Retina (tissue), 1 donor: ENCODE results near the gene PTTG1IP.

Experiments used
- DNase-seq: peaks from one replicate; pipeline ENCODE4 v3.0.0-alpha.2; 2016

PTTG1IP gene

DNA sequence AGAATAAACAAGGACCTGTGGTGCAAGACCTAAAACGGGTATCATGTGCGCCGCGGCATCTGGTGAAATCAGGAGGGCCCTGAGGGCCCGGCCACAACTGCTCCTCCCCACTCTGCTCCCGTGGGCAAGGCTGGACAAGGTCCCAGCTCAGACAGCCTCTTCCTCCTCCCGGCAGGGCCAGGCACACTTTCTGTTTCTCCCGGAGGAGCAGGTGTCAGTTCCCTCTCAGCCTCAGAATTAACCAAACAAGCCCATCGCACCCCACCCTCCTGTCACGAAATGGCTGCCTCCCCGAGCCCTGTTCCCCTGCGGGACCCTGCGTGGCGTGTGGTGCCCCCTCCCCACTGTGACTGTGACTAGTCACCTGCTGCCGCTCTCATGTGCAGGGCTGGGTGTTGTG, 15.2 kb downstream of the PTTG1IP start:
- DNase-seq: no peak

- DNase-seq: no peak
These were observed 16.2 kb downstream of the PTTG1IP start for GRCh38 chr21:44857127-44857892.

GRCh38 chr21:44856131-44856530, 17.4 kb downstream of the PTTG1IP start:
- DNase-seq: no peak

GRCh38 chr21:44855572-44855971, 17.9 kb downstream of the PTTG1IP start:
- no peak for DNase-seq

- no peak for DNase-seq
These were observed 18.6 kb downstream of the PTTG1IP start for GRCh38 chr21:44854664-44855446.

- no peak for DNase-seq
These were observed 19.2 kb downstream of the PTTG1IP start for GRCh38 chr21:44854391-44854663.

GRCh38 chr21:44853601-44854390, 19.7 kb downstream of the PTTG1IP start:
- DNase-seq: no peak

- no peak for DNase-seq
These were observed 22.4 kb downstream of the PTTG1IP start for GRCh38 chr21:44850905-44851657.

GRCh38 chr21:44850208-44850800, 23.2 kb downstream of the PTTG1IP start:
- no peak for DNase-seq

- DNase-seq: no peak
These were observed 23.8 kb downstream of the PTTG1IP start for GRCh38 chr21:44849616-44850130.

- DNase-seq: no peak
These were observed 24.5 kb downstream of the PTTG1IP start for GRCh38 chr21:44848821-44849521.

DNA sequence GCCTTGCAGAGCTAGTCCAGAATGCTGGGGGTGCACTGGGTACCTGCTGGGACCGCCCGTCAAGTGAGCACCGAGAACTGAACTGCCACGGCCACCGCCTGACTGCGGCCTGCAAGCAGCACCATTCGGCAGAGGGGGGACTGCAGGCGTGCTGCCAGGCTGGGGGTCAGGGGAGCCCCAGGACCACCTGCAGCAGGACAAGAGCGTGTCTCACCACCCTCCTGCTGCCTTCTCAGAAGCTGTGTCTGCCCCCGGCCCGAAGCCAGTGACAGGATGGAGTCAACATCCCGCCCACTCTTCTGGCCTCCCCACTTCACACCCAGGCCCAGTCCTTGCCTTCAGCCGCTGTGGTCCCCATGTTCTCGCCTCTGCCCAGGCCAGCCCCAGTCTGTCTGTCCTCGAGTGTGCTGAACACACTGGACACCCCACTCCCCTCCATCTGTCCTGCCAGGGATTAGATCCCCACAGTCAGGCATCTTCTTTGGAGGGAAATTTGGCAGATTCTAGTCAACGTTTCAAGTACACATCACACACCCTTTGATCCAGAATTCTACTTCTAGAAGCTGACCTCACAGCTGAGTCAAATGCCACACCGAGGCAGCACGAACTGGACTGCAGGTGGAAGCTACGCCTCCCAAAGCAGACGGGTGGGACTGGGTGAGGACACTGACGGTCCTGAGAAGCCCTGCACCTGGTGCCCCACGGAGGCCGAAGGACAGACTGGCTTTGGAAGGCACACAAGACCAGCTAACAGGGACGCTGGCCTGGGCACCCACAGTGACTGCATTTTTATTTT, 26.0 kb downstream of the PTTG1IP start:
- no peak for DNase-seq

GRCh38 chr21:44846485-44847260, 26.8 kb downstream of the PTTG1IP start:
- DNase-seq: peak; percentile 55

- no peak for DNase-seq
These were observed 27.3 kb downstream of the PTTG1IP start for GRCh38 chr21:44846224-44846484.

- DNase-seq: peak; percentile 83
These were observed 27.9 kb downstream of the PTTG1IP start for GRCh38 chr21:44845418-44846223.

DNA sequence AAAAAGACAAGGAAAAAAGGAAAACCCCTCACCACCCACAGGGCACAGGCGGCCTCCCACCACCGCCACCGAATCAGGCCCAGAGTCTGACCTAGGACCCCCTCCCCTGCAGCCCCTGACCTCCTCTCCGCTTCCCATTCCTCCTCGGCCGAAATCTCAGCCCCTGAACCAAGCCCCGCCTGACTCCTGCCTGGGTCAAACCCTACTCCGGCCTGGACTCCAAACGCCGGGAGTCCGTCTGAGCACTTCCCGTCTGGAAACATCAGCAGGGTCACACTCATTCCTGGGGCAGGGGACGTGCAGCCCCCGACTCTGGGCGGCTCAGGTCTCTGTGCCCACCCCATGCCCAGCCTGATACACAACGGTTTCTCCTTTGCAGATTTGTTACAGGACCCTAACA, 29.2 kb downstream of the PTTG1IP start:
- DNase-seq: peak; percentile 34

GRCh38 chr21:44842721-44843445, 30.6 kb downstream of the PTTG1IP start:
- no peak for DNase-seq

DNA sequence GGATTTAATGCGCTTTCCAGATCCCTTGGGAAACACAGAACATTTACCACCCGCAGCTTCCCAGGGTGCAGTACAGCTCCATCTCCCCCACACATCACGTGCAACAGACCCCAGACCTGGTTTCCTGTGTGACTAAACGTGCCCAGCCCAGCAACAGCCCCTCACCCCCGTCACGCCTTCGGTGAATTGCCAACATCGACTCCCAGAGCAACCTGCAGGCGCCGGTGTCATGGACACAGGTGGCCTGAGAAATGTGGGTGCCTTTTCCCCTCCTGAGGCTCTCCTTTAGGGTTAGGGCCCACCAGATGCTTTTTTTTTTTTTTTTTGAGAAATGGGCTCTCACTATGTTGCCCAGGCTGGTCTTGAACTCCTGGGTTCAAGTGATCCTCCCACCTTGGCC, 31.4 kb downstream of the PTTG1IP start:
- no peak for DNase-seq

- no peak for DNase-seq
These were observed 32.7 kb downstream of the PTTG1IP start for GRCh38 chr21:44840771-44841170.
